Breast epithelium (tissue), 4 donors: Measurements from ENCODE around the gene KREMEN1. TPM values are rescaled to one million over a fixed set of nuclear protein-coding genes. Genes with fewer than 3 reads are reported as not detected.
A peak's percentile ranks its signal among the peaks of the same experiment; 100 is the strongest.

ENCODE experiments used
- DNase-seq, 2 donors: peaks; one replicate each; pipeline ENCODE4 v3.0.0-alpha.2; 2019; ENCODE audit warnings: low spot score in 2 of 2
- H3K27ac ChIP-seq, 2 donors: fragments of 200-600 bp; sonication (generic) in 1 of 2; one replicate each; pipeline ENCODE4 v1.5.1; 2016 to 2019; ENCODE audit warnings: mild to moderate bottlenecking in 1 of 2
- H3K27me3 ChIP-seq, 2 donors: fragments of 200-600 bp; sonication (generic) in 1 of 2; one replicate each; pipeline versions ENCODE4 v1.5.1 to v1.6.0; 2017 to 2019; ENCODE audit warnings: control low read depth in 1 of 2, mild to moderate bottlenecking in 1 of 2
- H3K36me3 ChIP-seq: fragments of 200-600 bp; one replicate; pipeline ENCODE4 v1.5.1; 2019
- H3K4me1 ChIP-seq, 2 donors: fragments of 200-600 bp; sonication (generic); one replicate each; pipeline ENCODE4 v1.5.1; 2016 to 2019; ENCODE audit warnings: control low read depth in 1 of 2
- H3K4me3 ChIP-seq, 3 donors: fragments of 200-600 bp; sonication (generic); 1 replicate in 2 of 3; 2 replicates in 1 of 3; pipeline ENCODE4 v1.5.1; 2016 to 2019; ENCODE audit warnings: mild to moderate bottlenecking in 3 of 3, moderate library complexity in 2 of 3
- H3K9me3 ChIP-seq, 2 donors: fragments of 200-600 bp; sonication (generic) in 1 of 2; one replicate each; pipeline ENCODE4 v1.5.1; 2016 to 2019; ENCODE audit warnings: control low read depth in 1 of 2
- CTCF ChIP-seq, 3 donors: fragments of 450-650 bp; IDR thresholded peaks; one replicate each; pipeline ENCODE4 v1.5.1; 2016 to 2017; ENCODE audit warnings: antibody characterized with exemption in 3 of 3, mild to moderate bottlenecking in 3 of 3, moderate library complexity in 3 of 3
- POLR2A ChIP-seq: fragments of 450-650 bp; IDR thresholded peaks from one replicate; pipeline ENCODE4 v1.6.1; 2016; ENCODE audit warnings: antibody characterized with exemption, mild to moderate bottlenecking, moderate library complexity
- POLR2AphosphoS5 ChIP-seq, 3 donors: sonication (generic); formaldehyde crosslinking; IDR thresholded peaks; one replicate each; pipeline ENCODE4 v1.6.1; 2017; ENCODE audit warnings: antibody characterized with exemption in 3 of 3
- intact Hi-C: fragments of 100-400 bp; cut with DNase I; formaldehyde crosslinking; loops from one replicate; pipeline ENCODE4 v1.15.1; 2023; ENCODE audit warnings: low total_unique reads
- total RNA-seq, 3 donors: library from RNA; depleted of rRNA; stranded (reverse); fragments of >200 nt; gene quantifications; one replicate each; pipeline ENCODE4 v1.1.0, GENCODE V29; 2016

The KREMEN1 gene
- total RNA-seq, 3 donors from 2014 or later: 9.5 to 13.6 (median 13.5) TPM

- no peak for DNase-seq
- Histone ChIP-seq H3K9me3 (no peaks in the 10 kb centered on the region), H3K27me3 (no peaks in the 10 kb centered on the region), H3K27ac (no peak overlapping the region), H3K36me3 (no peaks in the 10 kb centered on the region), H3K4me3 (no peak overlapping the region), H3K4me1 (no peaks in the 10 kb centered on the region)
- intact Hi-C loops: loop anchor here (5.0 kb wide), 1 partner anchor 491 kb away; no protein-coding TSS in a partner anchor
- TF ChIP-seq POLR2AphosphoS5 (IDR thresholded peaks at IDR 0.05) (no peak), CTCF (IDR thresholded peaks at IDR 0.05) (no peak), POLR2A (no peak)
Measured at GRCh38 chr22:29056472-29056871, 16.4 kb upstream of the KREMEN1 start.

- H3K4me3 ChIP-seq: no peak overlapping the region
- intact Hi-C loops: no loop called here
- no peak for DNase-seq
- H3K4me1 ChIP-seq: no peaks in the 10 kb centered on the region
- no peaks in the 10 kb centered on the region for H3K36me3 ChIP-seq
- no peak overlapping the region for H3K27ac ChIP-seq
- no peaks in the 10 kb centered on the region for H3K9me3 ChIP-seq
- no peak for TF ChIP-seq POLR2A
- TF ChIP-seq POLR2AphosphoS5 (IDR thresholded peaks at IDR 0.05): no peak
- no peak for TF ChIP-seq CTCF (IDR thresholded peaks at IDR 0.05)
- no peaks in the 10 kb centered on the region for H3K27me3 ChIP-seq
Measured at GRCh38 chr22:29060251-29060869, 12.5 kb upstream of the KREMEN1 start.

GRCh38 chr22:29060931-29061330, 11.9 kb upstream of the KREMEN1 start:
- Histone ChIP-seq H3K27ac (no peak overlapping the region), H3K4me1 (no peaks in the 10 kb centered on the region), H3K4me3 (no peak overlapping the region), H3K27me3 (no peaks in the 10 kb centered on the region), H3K36me3 (no peaks in the 10 kb centered on the region), H3K9me3 (no peaks in the 10 kb centered on the region)
- intact Hi-C loops: no loop called here
- DNase-seq: no peak
- TF ChIP-seq POLR2A (no peak), POLR2AphosphoS5 (IDR thresholded peaks at IDR 0.05) (no peak), CTCF (IDR thresholded peaks at IDR 0.05) (no peak)

GRCh38 chr22:29061773-29062172, 11.1 kb upstream of the KREMEN1 start, which contains the start of gene C22orf31:
C22orf31 (minus strand) TSS chr22:29061831; CDS start chr22:29061792, 39 bp downstream.
- intact Hi-C loops: no loop called here
- H3K9me3 ChIP-seq: no peaks in the 10 kb centered on the region
- no peak for DNase-seq
- no peak for TF ChIP-seq CTCF (IDR thresholded peaks at IDR 0.05)
- no peaks in the 10 kb centered on the region for H3K36me3 ChIP-seq
- no peaks in the 10 kb centered on the region for H3K27me3 ChIP-seq
- no peaks in the 10 kb centered on the region for H3K4me1 ChIP-seq
- peak within 1 kb of the TSS; percentile 6 to 52 for H3K27ac ChIP-seq
- H3K4me3 ChIP-seq: no peak within 1 kb of the TSS

DNA sequence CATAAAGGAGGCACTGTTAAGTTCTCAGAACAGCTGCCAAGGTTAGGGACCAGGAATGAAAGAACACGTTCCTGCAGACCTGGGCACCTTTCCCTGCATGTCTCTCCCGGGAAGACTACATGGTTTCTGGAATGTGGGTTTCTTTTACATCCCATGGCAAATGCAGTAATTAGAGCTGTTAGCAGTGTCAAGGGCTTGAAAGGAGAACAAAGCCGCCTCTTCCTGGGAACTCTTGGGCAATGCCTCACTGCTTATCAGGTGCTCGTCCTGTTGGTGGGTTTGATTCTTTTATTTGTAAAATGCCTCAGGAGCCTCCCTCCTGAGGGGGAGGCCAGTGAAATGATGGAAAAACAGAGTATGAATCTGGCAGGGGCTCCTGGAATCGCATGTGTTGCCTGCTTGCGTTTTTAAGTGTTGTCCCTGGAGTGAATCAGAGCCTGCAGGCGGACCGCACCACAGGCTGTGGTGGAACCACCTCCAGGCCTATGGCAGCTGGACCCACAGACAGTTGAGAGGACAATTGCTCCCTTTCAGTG, 10.5 kb upstream of the KREMEN1 start:
- peak in 1 of 2 donors; percentile 55 for DNase-seq
- H3K4me3 ChIP-seq: no peak overlapping the region
- H3K9me3 ChIP-seq: no peaks in the 10 kb centered on the region
- H3K36me3 ChIP-seq: no peaks in the 10 kb centered on the region
- intact Hi-C loops: no loop called here
- no peaks in the 10 kb centered on the region for H3K4me1 ChIP-seq
- TF ChIP-seq CTCF (IDR thresholded peaks at IDR 0.05) (no peak), POLR2A (no peak), POLR2AphosphoS5 (IDR thresholded peaks at IDR 0.05) (no peak)
- H3K27ac ChIP-seq: peak overlapping the region; percentile 6 to 52
- no peaks in the 10 kb centered on the region for H3K27me3 ChIP-seq
